ENCODE data around the gene SMCO3. TPM values are rescaled to one million over a fixed set of nuclear protein-coding genes. Genes with fewer than 3 reads are reported as not detected.

Gene SMCO3
- total and polyA plus RNA-seq, 2 of the 13 experiments (the other 11 are each of a cell fraction or from before 2014, with no cell fraction given) = 0.29 to 0.42 TPM

DNA sequence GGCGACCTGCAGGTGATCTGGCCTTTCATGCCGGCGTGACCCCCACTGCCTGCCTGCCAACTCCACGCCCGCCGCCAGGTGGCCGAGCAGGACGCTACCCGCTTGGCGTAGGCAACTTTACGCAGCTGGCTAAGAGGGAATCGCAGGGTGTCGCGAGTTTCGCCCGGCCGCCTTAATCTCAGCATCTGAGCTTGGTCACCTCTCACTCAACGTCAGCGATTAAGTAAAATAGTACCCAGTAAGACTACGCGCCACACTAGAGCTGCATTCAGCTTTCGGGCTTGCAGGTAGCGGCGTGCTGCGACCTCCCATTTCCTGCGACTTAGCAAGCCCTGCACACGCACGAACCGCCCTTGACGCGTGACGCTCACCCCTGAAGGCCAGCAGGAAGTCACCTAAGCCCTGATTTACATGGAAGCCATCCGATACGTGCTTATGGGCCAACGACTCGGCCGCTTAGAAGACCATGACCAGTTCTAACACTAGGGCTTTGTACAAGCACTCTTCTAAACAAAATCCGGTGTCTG is 44.0 kb downstream of the SMCO3 start (continued):
- no peak for TF ChIP-seq NFIB (CRISPR knock-in tag; IDR thresholded peaks at IDR 0.05; ENCODE audit: borderline replicate concordance)
- no peak for TF ChIP-seq KLF11 (CRISPR knock-in tag; IDR thresholded peaks at IDR 0.05)
- TF ChIP-seq ARNT (IDR thresholded peaks at IDR 0.05) = no peak
- TF ChIP-seq KDM4B (CRISPR knock-in tag; IDR thresholded peaks at IDR 0.05) = no peak
- peak; percentile 58 for TF ChIP-seq SP2 (CRISPR knock-in tag; IDR thresholded peaks at IDR 0.05)
- TF ChIP-seq GABPB1 (CRISPR knock-in tag; IDR thresholded peaks at IDR 0.05) = peak; percentile 51
- TF ChIP-seq RORA (CRISPR knock-in tag; IDR thresholded peaks at IDR 0.05) = no peak
- 0 out of 2 replicates have a peak, but pooled peaks have one; percentile 47 for TF ChIP-seq BORCS8-MEF2B (CRISPR knock-in tag; IDR thresholded peaks at IDR 0.05)
- TF ChIP-seq, protein P1, sequence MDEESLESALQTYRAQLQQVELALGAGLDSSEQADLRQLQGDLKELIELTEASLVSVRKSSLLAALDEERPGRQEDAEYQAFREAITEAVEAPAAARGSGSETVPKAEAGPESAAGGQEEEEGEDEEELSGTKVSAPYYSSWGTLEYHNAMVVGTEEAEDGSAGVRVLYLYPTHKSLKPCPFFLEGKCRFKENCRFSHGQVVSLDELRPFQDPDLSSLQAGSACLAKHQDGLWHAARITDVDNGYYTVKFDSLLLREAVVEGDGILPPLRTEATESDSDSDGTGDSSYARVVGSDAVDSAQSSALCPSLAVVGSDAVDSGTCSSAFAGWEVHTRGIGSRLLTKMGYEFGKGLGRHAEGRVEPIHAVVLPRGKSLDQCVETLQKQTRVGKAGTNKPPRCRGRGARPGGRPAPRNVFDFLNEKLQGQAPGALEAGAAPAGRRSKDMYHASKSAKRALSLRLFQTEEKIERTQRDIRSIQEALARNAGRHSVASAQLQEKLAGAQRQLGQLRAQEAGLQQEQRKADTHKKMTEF (CRISPR knock-in tag; IDR thresholded peaks at IDR 0.05) = peak; percentile 35; the same call in 1 of the 2 replicates
- TF ChIP-seq ZNF337 (CRISPR knock-in tag; IDR thresholded peaks at IDR 0.05; ENCODE audit: borderline replicate concordance, low read depth) = no peak
- TF ChIP-seq MED13 (CRISPR knock-in tag; IDR thresholded peaks at IDR 0.05) = no peak
- TF ChIP-seq, protein P2, sequence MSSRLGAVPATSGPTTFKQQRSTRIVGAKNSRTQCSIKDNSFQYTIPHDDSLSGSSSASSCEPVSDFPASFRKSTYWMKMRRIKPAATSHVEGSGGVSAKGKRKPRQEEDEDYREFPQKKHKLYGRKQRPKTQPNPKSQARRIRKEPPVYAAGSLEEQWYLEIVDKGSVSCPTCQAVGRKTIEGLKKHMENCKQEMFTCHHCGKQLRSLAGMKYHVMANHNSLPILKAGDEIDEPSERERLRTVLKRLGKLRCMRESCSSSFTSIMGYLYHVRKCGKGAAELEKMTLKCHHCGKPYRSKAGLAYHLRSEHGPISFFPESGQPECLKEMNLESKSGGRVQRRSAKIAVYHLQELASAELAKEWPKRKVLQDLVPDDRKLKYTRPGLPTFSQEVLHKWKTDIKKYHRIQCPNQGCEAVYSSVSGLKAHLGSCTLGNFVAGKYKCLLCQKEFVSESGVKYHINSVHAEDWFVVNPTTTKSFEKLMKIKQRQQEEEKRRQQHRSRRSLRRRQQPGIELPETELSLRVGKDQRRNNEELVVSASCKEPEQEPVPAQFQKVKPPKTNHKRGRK (CRISPR knock-in tag; IDR thresholded peaks at IDR 0.05) = no peak
- TF ChIP-seq SNAPC4 (CRISPR knock-in tag; IDR thresholded peaks at IDR 0.05) = peak; percentile 16; the same call in 1 of the 2 replicates
- TF ChIP-seq MTA3 (CRISPR knock-in tag; IDR thresholded peaks at IDR 0.05) = no peak
- TF ChIP-seq, protein P3, sequence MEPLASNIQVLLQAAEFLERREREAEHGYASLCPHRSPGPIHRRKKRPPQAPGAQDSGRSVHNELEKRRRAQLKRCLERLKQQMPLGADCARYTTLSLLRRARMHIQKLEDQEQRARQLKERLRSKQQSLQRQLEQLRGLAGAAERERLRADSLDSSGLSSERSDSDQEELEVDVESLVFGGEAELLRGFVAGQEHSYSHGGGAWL (CRISPR knock-in tag; IDR thresholded peaks at IDR 0.05) = peak; percentile 39; the same call in 1 of the 2 replicates
- TF ChIP-seq PHF21A (CRISPR knock-in tag; IDR thresholded peaks at IDR 0.05) = peak; percentile 37; the same call in 1 of the 2 replicates
- no peak for TF ChIP-seq FOSL1 (CRISPR knock-in tag; IDR thresholded peaks at IDR 0.05; ENCODE audit: borderline replicate concordance)
- peak; percentile 70; the same call in 1 of the 2 replicates for TF ChIP-seq CENPT (CRISPR knock-in tag; IDR thresholded peaks at IDR 0.05; ENCODE audit: low read depth)
- TF ChIP-seq EEA1 (CRISPR knock-in tag; IDR thresholded peaks at IDR 0.05; ENCODE audit: borderline replicate concordance) = peak; percentile 88; the same call in 1 of the 2 replicates
- TF ChIP-seq ZNF550 (CRISPR knock-in tag; IDR thresholded peaks at IDR 0.05; ENCODE audit: borderline replicate concordance) = no peak; the same call in 1 of the 2 replicates
- no peak for TF ChIP-seq TRIM24 (CRISPR knock-in tag; IDR thresholded peaks at IDR 0.05)
- TF ChIP-seq, protein P4, sequence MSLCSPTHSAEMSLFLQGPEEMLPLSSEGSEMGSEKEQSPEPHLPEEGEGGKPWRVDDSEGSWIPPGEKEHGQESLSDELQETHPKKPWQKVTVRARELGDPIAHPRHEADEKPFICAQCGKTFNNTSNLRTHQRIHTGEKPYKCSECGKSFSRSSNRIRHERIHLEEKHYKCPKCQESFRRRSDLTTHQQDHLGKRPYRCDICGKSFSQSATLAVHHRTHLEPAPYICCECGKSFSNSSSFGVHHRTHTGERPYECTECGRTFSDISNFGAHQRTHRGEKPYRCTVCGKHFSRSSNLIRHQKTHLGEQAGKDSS (CRISPR knock-in tag; IDR thresholded peaks at IDR 0.05; ENCODE audit: borderline replicate concordance, low read depth) = 0 out of 2 replicates have a peak, but pooled peaks have one; percentile 39
